HCT116 (cell line): ENCODE data around the gene XRCC3. TPM values are rescaled to one million over a fixed set of nuclear protein-coding genes. Genes with fewer than 3 reads are reported as not detected.
A peak's percentile ranks its signal among the peaks of the same experiment; 100 is the strongest.

Experiments used
- ATAC-seq: fragments of 200-7000 bp; cut with Tn5 transposase; 2 replicates; pipeline ENCODE4 v1.9.1; 2020; ENCODE audit warnings: mild to moderate bottlenecking, moderate library complexity
- BruUV-seq: library from RNA; stranded (reverse); fragments of 400-500 nt; replicated peaks from 2 replicates; lab custom pipeline; 2021; lab: Mats Ljungman, UMichigan
- CTCF ChIA-PET: fragments of 300-600 bp; sonication (Branson Sonifier 250); formaldehyde crosslinking; loops from one replicate; lab custom pipeline; 2021; ENCODE audit warnings: antibody characterized with exemption; lab: Charles Lee
- POLR2A ChIA-PET: fragments of 300-600, 350-600 bp; sonication (Branson Sonifier 250); formaldehyde crosslinking; loops from one replicate; lab custom pipeline; 2021; ENCODE audit warnings: antibody characterized with exemption; lab: Charles Lee
- RAD21 ChIA-PET, 2 experiments: fragments of 300-600 bp; sonication (Branson Sonifier 250); formaldehyde crosslinking; loops; one replicate each; lab custom pipeline; 2023; ENCODE audit warnings: low total read pairs in 2 of 2; ENCODE audit not compliant: uncharacterized antibody in 2 of 2, unreplicated experiment in 2 of 2, low non-redundant PET in 1 of 2; lab: Charles Lee
- DNase-seq: peaks from one replicate; pipeline ENCODE4 v3.0.0-alpha.2; 2010; ENCODE audit warnings: low read depth, low spot score
- H2AFZ ChIP-seq: fragments of 200-600 bp; shearing (Covaris generic), sonication (generic); 2 replicates; pipeline ENCODE4 v1.6.1; 2017; ENCODE audit warnings: low read depth, mixed run types, mixed read lengths, antibody characterized with exemption, low read length; ENCODE audit not compliant: poor library complexity, severe bottlenecking
- H3K27ac ChIP-seq: 2 replicates; pipeline ENCODE4 v1.5.1; 2012; ENCODE audit warnings: low read depth, low read length
- H3K27me3 ChIP-seq: fragments of 200-600 bp; sonication (generic); 2 replicates; pipeline ENCODE4 v1.6.1; 2016; ENCODE audit warnings: mixed run types, low read length, mixed read lengths; ENCODE audit not compliant: insufficient read depth
- H3K36me3 ChIP-seq, 2 experiments: fragments of 200-500 bp in 1 of 2; fragments of 200-600 bp in 1 of 2; sonication (Bioruptor generic) in 1 of 2; sonication (generic) in 1 of 2; 2 replicates each; pipeline versions ENCODE4 v1.5.1 to v1.6.1; 2014 to 2016; ENCODE audit warnings: low read length in 2 of 2, inconsistent platforms in 1 of 2, mixed read lengths in 1 of 2, mixed run types in 1 of 2; ENCODE audit not compliant: insufficient read depth in 2 of 2, control insufficient read depth in 1 of 2
- H3K4me1 ChIP-seq, 2 experiments: fragments of 200-600 bp in 1 of 2; sonication (generic) in 1 of 2; 2 replicates each; pipeline versions ENCODE4 v1.5.1 to v1.6.1; 2012 to 2017; ENCODE audit warnings: low read length in 2 of 2, inconsistent platforms in 1 of 2, mild to moderate bottlenecking in 1 of 2, mixed read lengths in 1 of 2, mixed run types in 1 of 2, moderate library complexity in 1 of 2; ENCODE audit not compliant: insufficient read depth in 2 of 2, control insufficient read depth in 1 of 2
- H3K4me2 ChIP-seq: fragments of 200-600 bp; sonication (generic); 2 replicates; pipeline ENCODE4 v1.6.1; 2017; ENCODE audit warnings: mixed run types, low read length, mixed read lengths
- H3K4me3 ChIP-seq, 2 experiments: fragments of 200-600 bp in 1 of 2; sonication (generic) in 1 of 2; replicated peaks in 1 of 2; 2 replicates each; pipeline ENCODE4 v1.5.1; 2011 to 2016; ENCODE audit warnings: low read length in 2 of 2, control low read depth in 1 of 2, low read depth in 1 of 2, mild to moderate bottlenecking in 1 of 2, mixed read lengths in 1 of 2, mixed run types in 1 of 2
- H3K79me2 ChIP-seq: fragments of 200-600 bp; sonication (generic); 2 replicates; pipeline ENCODE4 v1.6.1; 2017; ENCODE audit warnings: mild to moderate bottlenecking, mixed run types, low read length, moderate library complexity, mixed read lengths; ENCODE audit not compliant: insufficient read depth
- H3K9ac ChIP-seq: fragments of 200-600 bp; sonication (generic); 2 replicates; pipeline ENCODE4 v1.6.1; 2016; ENCODE audit warnings: low read length, mixed read lengths
- H3K9me2 ChIP-seq: fragments of 200-600 bp; sonication (generic), shearing (Covaris generic); 2 replicates; pipeline ENCODE4 v1.6.1; 2017; ENCODE audit warnings: mixed run types, mild to moderate bottlenecking, moderate library complexity; ENCODE audit not compliant: insufficient read depth
- H3K9me3 ChIP-seq, 2 experiments: fragments of 200-500 bp in 1 of 2; fragments of 200-600 bp in 1 of 2; sonication (Bioruptor generic) in 1 of 2; sonication (generic) in 1 of 2; 2 replicates each; pipeline ENCODE4 v1.6.1; 2014 to 2017; ENCODE audit warnings: low read length in 2 of 2, mixed read lengths in 2 of 2, inconsistent platforms in 1 of 2, low read depth in 1 of 2, mild to moderate bottlenecking in 1 of 2, mixed run types in 1 of 2, moderate library complexity in 1 of 2; ENCODE audit not compliant: control insufficient read depth in 1 of 2, insufficient read depth in 1 of 2
- H4K20me1 ChIP-seq: fragments of 200-600 bp; sonication (generic), shearing (Covaris generic); 2 replicates; pipeline ENCODE4 v1.6.1; 2017; ENCODE audit warnings: mixed run types, mild to moderate bottlenecking, moderate library complexity; ENCODE audit not compliant: insufficient read depth
- POLR2AphosphoS5 ChIP-seq: IDR thresholded peaks from 2 replicates; pipeline ENCODE4 v1.6.1; 2011; ENCODE audit warnings: mild to moderate bottlenecking, low read depth, low read length, moderate library complexity
- SIN3A ChIP-seq: IDR thresholded peaks from 2 replicates; pipeline ENCODE4 v1.6.1; 2012; ENCODE audit warnings: low read depth
- SP1 ChIP-seq: IDR thresholded peaks from 2 replicates; pipeline ENCODE4 v1.6.1; 2012; ENCODE audit warnings: low read depth
- intact Hi-C: fragments of 100-400 bp; cut with micrococcal nuclease; formaldehyde crosslinking; loops from 2 replicates; pipeline ENCODE4 v1.10.0; 2022
- total RNA-seq: library from RNA; stranded (reverse); gene quantifications from one replicate; pipeline ENCODE4 v1.2.1, GENCODE V29; 2021; ENCODE audit not compliant: unreplicated experiment
- TF ChIP-seq, protein P1 (sequence below): IDR thresholded peaks from 2 replicates; pipeline ENCODE4 v1.6.1; 2012; ENCODE audit warnings: low read depth
- TF ChIP-seq, protein P2 (sequence below), 3 experiments: fragments of 200-600 bp in 1 of 3; sonication (generic) in 1 of 3; IDR thresholded peaks in 2 of 3; conservative IDR thresholded peaks in 1 of 3; 2 replicates each; pipeline ENCODE4 v1.5.1; 2012 to 2017; ENCODE audit warnings: low read depth in 2 of 3, low read length in 2 of 3, antibody characterized with exemption in 1 of 3, borderline replicate concordance in 1 of 3, control low read depth in 1 of 3, mild to moderate bottlenecking in 1 of 3, mixed read lengths in 1 of 3, mixed run types in 1 of 3, moderate library complexity in 1 of 3; ENCODE audit not compliant: insufficient read depth in 1 of 3

Gene XRCC3
- total RNA-seq, 1 experiment from 2014 or later, result 48.7 TPM

DNA sequence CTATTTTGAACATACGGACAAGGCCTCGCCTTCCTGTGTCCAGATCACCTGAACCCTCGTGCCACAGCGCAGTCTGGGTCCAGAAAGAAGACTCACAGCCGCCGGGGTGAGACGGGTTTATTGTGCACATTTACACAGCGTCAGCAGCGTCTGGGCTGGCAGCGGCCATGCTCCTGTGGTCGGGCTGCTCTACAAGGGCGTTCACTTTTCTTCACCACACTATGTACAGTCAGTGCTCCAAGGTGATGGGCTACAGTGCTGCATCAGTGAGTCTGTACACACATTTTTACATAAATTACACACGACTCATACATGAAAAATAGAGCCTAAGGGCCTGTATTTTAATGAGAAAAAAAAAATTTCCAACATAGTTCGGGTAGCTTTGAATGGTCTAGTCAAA is 18.4 kb upstream of the XRCC3 start (continued):
- TF ChIP-seq SP1, result no peak
- TF ChIP-seq, all 23 proteins: peak for 0

DNA sequence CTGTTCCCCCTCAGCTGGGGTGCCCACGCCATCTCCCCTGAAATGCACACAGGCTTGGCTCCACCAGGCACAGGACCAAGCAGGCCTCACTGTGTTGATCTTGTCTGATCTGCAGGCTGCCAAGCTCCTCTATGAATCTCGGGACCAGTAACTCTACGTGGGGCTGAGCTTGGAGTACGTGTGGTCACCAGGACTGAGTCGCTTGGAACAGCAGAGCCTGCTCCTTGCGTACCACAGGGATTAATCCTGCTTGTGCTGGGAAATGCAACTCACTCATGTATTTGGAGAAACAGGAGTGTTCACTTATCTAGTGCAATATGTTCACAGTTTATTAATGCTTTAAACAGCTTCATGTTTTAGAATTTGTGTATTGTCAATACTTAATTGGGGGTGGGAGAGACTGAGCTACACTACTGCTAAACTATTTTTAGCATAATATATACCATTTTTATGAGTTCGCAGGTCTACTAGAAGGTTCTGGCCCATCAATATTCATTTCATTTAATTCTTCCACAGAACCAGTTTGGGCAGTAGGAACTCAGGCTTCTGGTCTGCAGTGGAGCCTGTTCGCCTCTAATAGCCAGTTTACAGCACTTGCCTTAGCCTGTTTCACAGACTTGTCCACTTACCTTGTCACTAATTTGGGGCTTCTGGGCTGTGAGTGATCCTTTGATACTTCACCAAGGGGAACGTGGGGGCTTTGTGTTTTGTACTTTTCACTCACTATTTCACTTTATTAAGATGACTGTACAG is 17.8 kb upstream of the XRCC3 start:
- intact Hi-C loops, result no loop called here
- Histone ChIP-seq H3K36me3 (peaks cover 3 to 12% of the 10 kb centered on the region in 2 experiments; a peak in 3 of 4 replicates), H2AFZ (no peak overlapping the region), H4K20me1 (no peaks in the 10 kb centered on the region), H3K4me1 (no peaks in the 10 kb centered on the region), H3K27ac (no peak overlapping the region), H3K27me3 (no peaks in the 10 kb centered on the region), H3K9me3 (no peaks in the 10 kb centered on the region), H3K9me2 (no peaks in the 10 kb centered on the region), H3K4me2 (no peak overlapping the region), H3K79me2 (no peaks in the 10 kb centered on the region), H3K4me3 (no peak overlapping the region), H3K9ac (no peak overlapping the region)
- ChIA-PET POLR2A (no interaction called here), CTCF (no interaction called here), RAD21 (no interaction called here)
- DNase-seq (no peak), ATAC-seq (no peak)
- BruUV-seq, result TSS peak; percentile 43
- TF ChIP-seq, protein P1, sequence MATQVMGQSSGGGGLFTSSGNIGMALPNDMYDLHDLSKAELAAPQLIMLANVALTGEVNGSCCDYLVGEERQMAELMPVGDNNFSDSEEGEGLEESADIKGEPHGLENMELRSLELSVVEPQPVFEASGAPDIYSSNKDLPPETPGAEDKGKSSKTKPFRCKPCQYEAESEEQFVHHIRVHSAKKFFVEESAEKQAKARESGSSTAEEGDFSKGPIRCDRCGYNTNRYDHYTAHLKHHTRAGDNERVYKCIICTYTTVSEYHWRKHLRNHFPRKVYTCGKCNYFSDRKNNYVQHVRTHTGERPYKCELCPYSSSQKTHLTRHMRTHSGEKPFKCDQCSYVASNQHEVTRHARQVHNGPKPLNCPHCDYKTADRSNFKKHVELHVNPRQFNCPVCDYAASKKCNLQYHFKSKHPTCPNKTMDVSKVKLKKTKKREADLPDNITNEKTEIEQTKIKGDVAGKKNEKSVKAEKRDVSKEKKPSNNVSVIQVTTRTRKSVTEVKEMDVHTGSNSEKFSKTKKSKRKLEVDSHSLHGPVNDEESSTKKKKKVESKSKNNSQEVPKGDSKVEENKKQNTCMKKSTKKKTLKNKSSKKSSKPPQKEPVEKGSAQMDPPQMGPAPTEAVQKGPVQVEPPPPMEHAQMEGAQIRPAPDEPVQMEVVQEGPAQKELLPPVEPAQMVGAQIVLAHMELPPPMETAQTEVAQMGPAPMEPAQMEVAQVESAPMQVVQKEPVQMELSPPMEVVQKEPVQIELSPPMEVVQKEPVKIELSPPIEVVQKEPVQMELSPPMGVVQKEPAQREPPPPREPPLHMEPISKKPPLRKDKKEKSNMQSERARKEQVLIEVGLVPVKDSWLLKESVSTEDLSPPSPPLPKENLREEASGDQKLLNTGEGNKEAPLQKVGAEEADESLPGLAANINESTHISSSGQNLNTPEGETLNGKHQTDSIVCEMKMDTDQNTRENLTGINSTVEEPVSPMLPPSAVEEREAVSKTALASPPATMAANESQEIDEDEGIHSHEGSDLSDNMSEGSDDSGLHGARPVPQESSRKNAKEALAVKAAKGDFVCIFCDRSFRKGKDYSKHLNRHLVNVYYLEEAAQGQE, result no peak
- TF ChIP-seq POLR2AphosphoS5, result no peak
- no peak for TF ChIP-seq SIN3A
- TF ChIP-seq SP1, result no peak
- TF ChIP-seq, protein P2, sequence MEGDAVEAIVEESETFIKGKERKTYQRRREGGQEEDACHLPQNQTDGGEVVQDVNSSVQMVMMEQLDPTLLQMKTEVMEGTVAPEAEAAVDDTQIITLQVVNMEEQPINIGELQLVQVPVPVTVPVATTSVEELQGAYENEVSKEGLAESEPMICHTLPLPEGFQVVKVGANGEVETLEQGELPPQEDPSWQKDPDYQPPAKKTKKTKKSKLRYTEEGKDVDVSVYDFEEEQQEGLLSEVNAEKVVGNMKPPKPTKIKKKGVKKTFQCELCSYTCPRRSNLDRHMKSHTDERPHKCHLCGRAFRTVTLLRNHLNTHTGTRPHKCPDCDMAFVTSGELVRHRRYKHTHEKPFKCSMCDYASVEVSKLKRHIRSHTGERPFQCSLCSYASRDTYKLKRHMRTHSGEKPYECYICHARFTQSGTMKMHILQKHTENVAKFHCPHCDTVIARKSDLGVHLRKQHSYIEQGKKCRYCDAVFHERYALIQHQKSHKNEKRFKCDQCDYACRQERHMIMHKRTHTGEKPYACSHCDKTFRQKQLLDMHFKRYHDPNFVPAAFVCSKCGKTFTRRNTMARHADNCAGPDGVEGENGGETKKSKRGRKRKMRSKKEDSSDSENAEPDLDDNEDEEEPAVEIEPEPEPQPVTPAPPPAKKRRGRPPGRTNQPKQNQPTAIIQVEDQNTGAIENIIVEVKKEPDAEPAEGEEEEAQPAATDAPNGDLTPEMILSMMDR (IDR thresholded peaks at IDR 0.05 in 2 of 3, conservative IDR thresholded peaks at IDR 0.05 in 1 of 3; ENCODE audit: borderline replicate concordance in 1 of 3, insufficient read depth in 1 of 3, low read depth in 2 of 3, low read length in 2 of 3), result no peak
